Testis (tissue), 3 donors: ENCODE data around the gene BSN. TPM values are rescaled to one million over a fixed set of nuclear protein-coding genes. Genes with fewer than 3 reads are reported as not detected.

ENCODE experiments used
- DNase-seq: peaks from one replicate; pipeline ENCODE4 v3.0.0-alpha.2; 2019
- H3K27ac ChIP-seq, 2 donors: fragments of 200-600 bp; sonication (generic); one replicate each; pipeline ENCODE4 v1.5.1; 2019
- H3K27me3 ChIP-seq: fragments of 200-600 bp; sonication (generic); one replicate; pipeline ENCODE4 v1.5.1; 2019
- H3K36me3 ChIP-seq: fragments of 200-600 bp; sonication (generic); one replicate; pipeline ENCODE4 v1.5.1; 2017; ENCODE audit warnings: low read depth; ENCODE audit errors: missing control alignments
- H3K4me1 ChIP-seq: fragments of 200-600 bp; sonication (generic); one replicate; pipeline ENCODE4 v1.5.1; 2019
- H3K4me3 ChIP-seq, 2 donors: fragments of 200-600 bp; sonication (generic); one replicate each; pipeline ENCODE4 v1.5.1; 2017 to 2019
- H3K9me3 ChIP-seq: fragments of 200-600 bp; sonication (generic); one replicate; pipeline ENCODE4 v1.5.1; 2017
- CTCF ChIP-seq, 3 experiments: fragments of 450-650 bp in 2 of 3; fragments of 200-600 bp in 1 of 3; sonication (generic) in 1 of 3; IDR thresholded peaks; one replicate each; pipeline ENCODE4 v1.5.1; 2016 to 2019; ENCODE audit warnings: antibody characterized with exemption in 3 of 3, mild to moderate bottlenecking in 2 of 3, moderate library complexity in 1 of 3
- POLR2A ChIP-seq: fragments of 450-650 bp; IDR thresholded peaks from one replicate; pipeline ENCODE4 v1.6.1; 2017; ENCODE audit warnings: antibody characterized with exemption, mild to moderate bottlenecking, moderate library complexity
- WGBS, 2 donors: methylation state at CpG; one replicate each; pipeline ENCODE4 v1.1.5; 2018; 5-methylcytosine and 5-hydroxymethylcytosine counted together
- intact Hi-C: fragments of 100-400 bp; cut with DNase I; formaldehyde crosslinking; loops from one replicate; pipeline ENCODE4 v1.15.1; 2023; ENCODE audit warnings: low total_unique reads
- polyA plus RNA-seq: library from polyadenylated mRNA; stranded (reverse); fragments of 350-450 nt; fragmentation: Illumina TruSeq; extraction: RNeasy Lipid Tissue Mini Kit (QIAGEN cat#74804); gene quantifications from one replicate; pipeline ENCODE4 v1.2.3, GENCODE V29; 2014; ENCODE audit warnings: low read depth, low replicate concordance; ENCODE audit not compliant: insufficient read depth
- total RNA-seq, 2 donors: library from RNA; depleted of rRNA; stranded (reverse); fragments of >200 nt; gene quantifications; one replicate each; pipeline ENCODE4 v1.2.3, GENCODE V29; 2016

The BSN gene
- total and polyA plus RNA-seq, 3 donors from 2014 or later, result 9.9 to 25.3 (median 18.9) TPM

GRCh38 chr3:49644684-49645083 lies 90.4 kb downstream of the BSN start:
- intact Hi-C loops, result no loop called here
- TF ChIP-seq POLR2A (no peak), CTCF (IDR thresholded peaks at IDR 0.05) (no peak)
- H3K36me3 ChIP-seq, result no peaks in the 10 kb centered on the region
- no peaks in the 10 kb centered on the region for H3K4me1 ChIP-seq
- no peak overlapping the region for H3K4me3 ChIP-seq
- DNase-seq, result no peak
- no peaks in the 10 kb centered on the region for H3K9me3 ChIP-seq
- H3K27ac ChIP-seq, result no peak overlapping the region
- no peaks in the 10 kb centered on the region for H3K27me3 ChIP-seq
- 81 to 86% methylated on average over 7 to 8 of the region's 8 CpGs for WGBS, 2 donors

- H3K27me3 ChIP-seq, result no peaks in the 10 kb centered on the region
- 85 to 87% methylated on average over 3 of the region's 3 CpGs for WGBS, 2 donors
- DNase-seq, result no peak
- no peak overlapping the region for H3K4me3 ChIP-seq
- no peaks in the 10 kb centered on the region for H3K9me3 ChIP-seq
- no peaks in the 10 kb centered on the region for H3K36me3 ChIP-seq
- H3K4me1 ChIP-seq, result no peaks in the 10 kb centered on the region
- TF ChIP-seq CTCF (IDR thresholded peaks at IDR 0.05) (no peak), POLR2A (no peak)
- no peak overlapping the region for H3K27ac ChIP-seq
- intact Hi-C loops, result no loop called here
Observed at GRCh38 chr3:49646236-49646635, 92.0 kb downstream of the BSN start.

DNA sequence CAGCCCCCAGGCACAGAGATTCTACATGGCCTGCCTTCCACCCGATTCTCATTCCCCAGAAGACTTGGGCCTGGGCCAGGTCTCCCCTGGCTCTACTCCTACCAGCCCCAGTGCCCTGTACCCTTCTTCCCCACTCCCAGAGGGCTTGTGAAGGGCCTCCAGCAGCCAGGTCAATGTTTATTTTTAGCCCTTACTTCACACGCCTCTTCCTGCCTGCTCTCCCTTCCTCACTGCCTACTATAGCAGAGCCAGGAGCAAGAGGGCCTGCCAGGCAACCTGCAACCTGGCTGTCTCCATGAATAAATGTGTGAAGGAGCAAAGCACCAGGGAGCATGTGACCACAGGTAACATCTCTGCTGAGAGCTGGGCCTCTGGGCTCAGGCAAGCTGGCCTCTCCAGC lies 93.5 kb downstream of the BSN start:
- Histone ChIP-seq H3K4me1 (no peaks in the 10 kb centered on the region), H3K36me3 (no peaks in the 10 kb centered on the region), H3K9me3 (no peaks in the 10 kb centered on the region), H3K4me3 (no peak overlapping the region), H3K27ac (no peak overlapping the region), H3K27me3 (no peaks in the 10 kb centered on the region)
- intact Hi-C loops, result no loop called here
- TF ChIP-seq POLR2A (no peak), CTCF (IDR thresholded peaks at IDR 0.05) (no peak)
- WGBS, 2 donors, result 77 to 88% methylated on average over 2 of the region's 2 CpGs
- no peak for DNase-seq

DNA sequence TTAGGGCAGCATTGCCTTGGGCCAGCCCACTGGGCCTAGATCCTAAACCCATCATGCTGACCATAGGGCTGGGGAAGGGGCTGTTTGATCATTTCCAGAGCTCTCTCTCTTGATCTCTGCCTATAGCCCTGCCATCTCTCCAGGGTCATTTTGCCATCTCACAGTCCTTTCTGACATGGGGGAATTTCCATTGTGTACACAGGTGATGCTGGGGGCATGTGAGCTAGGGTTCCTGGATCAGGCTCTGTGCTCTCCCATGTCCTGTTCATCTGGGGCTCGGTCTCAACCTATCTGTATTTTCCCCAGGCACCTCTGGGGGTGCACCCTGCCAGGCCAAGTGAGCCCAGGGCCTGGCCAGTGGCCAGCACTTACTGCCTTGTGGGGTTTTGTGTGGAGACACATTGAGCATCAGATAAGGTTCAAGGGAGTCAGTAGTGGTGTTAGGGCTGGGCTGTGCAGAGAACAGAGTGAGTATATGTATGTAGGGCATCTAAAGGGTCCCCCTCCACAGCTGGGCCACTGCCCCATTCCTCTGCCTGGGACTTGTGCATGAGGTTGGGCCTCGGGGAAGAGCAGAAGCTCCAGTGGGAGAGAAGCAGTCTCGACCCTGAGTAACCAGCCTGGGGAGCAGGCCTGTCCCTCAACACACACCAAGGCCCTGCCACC lies 94.2 kb downstream of the BSN start:
- TF ChIP-seq CTCF (IDR thresholded peaks at IDR 0.05) (no peak), POLR2A (no peak)
- Histone ChIP-seq H3K4me1 (no peaks in the 10 kb centered on the region), H3K9me3 (no peaks in the 10 kb centered on the region), H3K27ac (no peak overlapping the region), H3K36me3 (no peaks in the 10 kb centered on the region), H3K4me3 (no peak overlapping the region), H3K27me3 (no peaks in the 10 kb centered on the region)
- 93% methylated on average over 2 to 3 of the region's 3 CpGs for WGBS, 2 donors
- intact Hi-C loops, result no loop called here
- DNase-seq, result no peak

DNA sequence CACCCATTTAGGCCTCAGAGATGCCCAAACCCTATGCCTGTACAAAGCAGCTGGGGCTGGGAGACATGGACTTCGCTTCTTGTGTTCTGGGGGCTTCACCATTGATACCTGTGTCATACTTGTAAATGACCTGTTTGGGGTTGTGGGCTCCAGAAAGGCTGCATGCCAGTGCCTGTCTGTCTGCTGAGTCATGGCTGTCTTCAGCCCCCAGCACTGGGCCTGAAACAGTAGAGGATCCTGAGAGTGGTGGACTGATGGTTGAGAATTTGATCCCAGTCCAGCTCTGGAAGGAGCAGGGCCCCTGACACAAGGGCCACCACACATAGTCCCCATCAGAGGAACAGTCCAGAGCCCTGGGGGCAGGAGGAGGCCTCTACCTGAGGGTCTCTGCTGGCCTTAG lies 95.3 kb downstream of the BSN start:
- 75% methylated on average over 1 of the region's 1 CpG; no CpG with 5 or more reads in 1 of the 2 donors for WGBS, 2 donors

More for the DNA sequence above, 95.3 kb downstream of the BSN start:
- TF ChIP-seq POLR2A (no peak), CTCF (IDR thresholded peaks at IDR 0.05) (no peak)
- Histone ChIP-seq H3K27me3 (no peaks in the 10 kb centered on the region), H3K27ac (no peak overlapping the region), H3K36me3 (no peaks in the 10 kb centered on the region), H3K4me1 (no peaks in the 10 kb centered on the region), H3K4me3 (no peak overlapping the region), H3K9me3 (no peaks in the 10 kb centered on the region)
- DNase-seq, result no peak
- intact Hi-C loops, result no loop called here
